Suprapubic skin (tissue), 4 donors: ENCODE results near the gene ARAP3.

Source experiments
- EP300 ChIP-seq: sonication (generic); formaldehyde crosslinking; IDR thresholded peaks from one replicate; pipeline ENCODE4 v1.6.1; 2017; ENCODE audit warnings: antibody characterized with exemption
- POLR2A ChIP-seq, 2 donors: fragments of 450-650 bp; IDR thresholded peaks; one replicate each; pipeline ENCODE4 v1.6.1; 2017; ENCODE audit warnings: antibody characterized with exemption in 2 of 2, mild to moderate bottlenecking in 2 of 2, moderate library complexity in 2 of 2
- POLR2AphosphoS5 ChIP-seq, 3 donors: sonication (generic); formaldehyde crosslinking; IDR thresholded peaks; one replicate each; pipeline ENCODE4 v1.6.1; 2017; ENCODE audit warnings: antibody characterized with exemption in 3 of 3
- TF ChIP-seq, protein P1 (sequence below), 2 donors: fragments of 200-600 bp in 1 of 2; fragments of 450-650 bp in 1 of 2; sonication (generic) in 1 of 2; IDR thresholded peaks; one replicate each; pipeline ENCODE4 v1.5.1; 2016 to 2019; ENCODE audit warnings: antibody characterized with exemption in 2 of 2, mild to moderate bottlenecking in 1 of 2, moderate library complexity in 1 of 2

- TF ChIP-seq, protein P1, sequence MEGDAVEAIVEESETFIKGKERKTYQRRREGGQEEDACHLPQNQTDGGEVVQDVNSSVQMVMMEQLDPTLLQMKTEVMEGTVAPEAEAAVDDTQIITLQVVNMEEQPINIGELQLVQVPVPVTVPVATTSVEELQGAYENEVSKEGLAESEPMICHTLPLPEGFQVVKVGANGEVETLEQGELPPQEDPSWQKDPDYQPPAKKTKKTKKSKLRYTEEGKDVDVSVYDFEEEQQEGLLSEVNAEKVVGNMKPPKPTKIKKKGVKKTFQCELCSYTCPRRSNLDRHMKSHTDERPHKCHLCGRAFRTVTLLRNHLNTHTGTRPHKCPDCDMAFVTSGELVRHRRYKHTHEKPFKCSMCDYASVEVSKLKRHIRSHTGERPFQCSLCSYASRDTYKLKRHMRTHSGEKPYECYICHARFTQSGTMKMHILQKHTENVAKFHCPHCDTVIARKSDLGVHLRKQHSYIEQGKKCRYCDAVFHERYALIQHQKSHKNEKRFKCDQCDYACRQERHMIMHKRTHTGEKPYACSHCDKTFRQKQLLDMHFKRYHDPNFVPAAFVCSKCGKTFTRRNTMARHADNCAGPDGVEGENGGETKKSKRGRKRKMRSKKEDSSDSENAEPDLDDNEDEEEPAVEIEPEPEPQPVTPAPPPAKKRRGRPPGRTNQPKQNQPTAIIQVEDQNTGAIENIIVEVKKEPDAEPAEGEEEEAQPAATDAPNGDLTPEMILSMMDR (IDR thresholded peaks at IDR 0.05): no peak
- TF ChIP-seq EP300 (no peak), POLR2AphosphoS5 (IDR thresholded peaks at IDR 0.05) (no peak), POLR2A (IDR thresholded peaks at IDR 0.05) (no peak)
These were observed 46.4 kb downstream of the ARAP3 start for GRCh38 chr5:141635646-141636045.
